ENCODE measurements around the gene ARHGAP42.

Gene ARHGAP42

DNA sequence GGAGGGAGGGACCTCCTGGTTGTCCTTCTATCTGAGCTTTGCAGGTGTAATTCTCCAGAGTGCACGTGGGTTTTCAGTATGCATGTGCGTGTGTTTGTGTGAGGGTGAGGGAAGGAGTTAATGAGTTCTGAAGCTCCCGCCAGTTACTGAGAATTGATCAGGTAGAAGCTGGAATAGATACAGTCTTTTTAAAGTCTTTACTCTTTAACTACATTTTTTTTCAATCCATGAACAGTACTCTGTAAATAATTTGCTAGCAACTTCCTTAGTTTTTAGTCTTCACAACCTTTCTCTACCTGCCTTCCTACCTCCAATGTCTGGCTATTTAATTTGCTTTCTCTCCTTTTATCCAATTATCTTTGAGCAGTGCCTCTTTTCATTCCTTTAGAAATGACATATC lies 25.5 kb downstream of the ARHGAP42 start:
- no peaks in the 10 kb centered on the region for H3K79me2 ChIP-seq (ENCODE audit: insufficient read depth, low read length)
- H2AFZ ChIP-seq (ENCODE audit: low read depth, low read length, severe bottlenecking) = no peak overlapping the region
- H3K36me3 ChIP-seq (ENCODE audit: low read length) = no peaks in the 10 kb centered on the region
- H4K20me1 ChIP-seq (ENCODE audit: low read depth, low read length) = no peaks in the 10 kb centered on the region
- no peaks in the 10 kb centered on the region for H3K27me3 ChIP-seq (ENCODE audit: low read length)
- H3F3A ChIP-seq (ENCODE audit: insufficient read depth) = no peaks in the 10 kb centered on the region
- H3K27ac ChIP-seq (ENCODE audit: low read depth, low read length) = no peak overlapping the region
- no peak for TF ChIP-seq EZH2phosphoT487 (conservative IDR thresholded peaks at IDR 0.05; ENCODE audit: low read length)
- TF ChIP-seq, protein P1, sequence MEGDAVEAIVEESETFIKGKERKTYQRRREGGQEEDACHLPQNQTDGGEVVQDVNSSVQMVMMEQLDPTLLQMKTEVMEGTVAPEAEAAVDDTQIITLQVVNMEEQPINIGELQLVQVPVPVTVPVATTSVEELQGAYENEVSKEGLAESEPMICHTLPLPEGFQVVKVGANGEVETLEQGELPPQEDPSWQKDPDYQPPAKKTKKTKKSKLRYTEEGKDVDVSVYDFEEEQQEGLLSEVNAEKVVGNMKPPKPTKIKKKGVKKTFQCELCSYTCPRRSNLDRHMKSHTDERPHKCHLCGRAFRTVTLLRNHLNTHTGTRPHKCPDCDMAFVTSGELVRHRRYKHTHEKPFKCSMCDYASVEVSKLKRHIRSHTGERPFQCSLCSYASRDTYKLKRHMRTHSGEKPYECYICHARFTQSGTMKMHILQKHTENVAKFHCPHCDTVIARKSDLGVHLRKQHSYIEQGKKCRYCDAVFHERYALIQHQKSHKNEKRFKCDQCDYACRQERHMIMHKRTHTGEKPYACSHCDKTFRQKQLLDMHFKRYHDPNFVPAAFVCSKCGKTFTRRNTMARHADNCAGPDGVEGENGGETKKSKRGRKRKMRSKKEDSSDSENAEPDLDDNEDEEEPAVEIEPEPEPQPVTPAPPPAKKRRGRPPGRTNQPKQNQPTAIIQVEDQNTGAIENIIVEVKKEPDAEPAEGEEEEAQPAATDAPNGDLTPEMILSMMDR (IDR thresholded peaks at IDR 0.05; ENCODE audit: insufficient read depth, low read length, poor library complexity, severe bottlenecking) = no peak
- H3K9ac ChIP-seq (ENCODE audit: low read length) = no peak overlapping the region
- H3K9me3 ChIP-seq (ENCODE audit: insufficient read depth, low read length) = no peaks in the 10 kb centered on the region
- H3K9me2 ChIP-seq (replicated peaks; ENCODE audit: insufficient read depth, low read length) = no peaks in the 10 kb centered on the region
- no peak overlapping the region for H3K4me2 ChIP-seq (ENCODE audit: low read depth, low read length, poor library complexity, severe bottlenecking)
- no peak overlapping the region for H3K4me3 ChIP-seq (ENCODE audit: insufficient read depth, low read length, poor library complexity, severe bottlenecking)

DNA sequence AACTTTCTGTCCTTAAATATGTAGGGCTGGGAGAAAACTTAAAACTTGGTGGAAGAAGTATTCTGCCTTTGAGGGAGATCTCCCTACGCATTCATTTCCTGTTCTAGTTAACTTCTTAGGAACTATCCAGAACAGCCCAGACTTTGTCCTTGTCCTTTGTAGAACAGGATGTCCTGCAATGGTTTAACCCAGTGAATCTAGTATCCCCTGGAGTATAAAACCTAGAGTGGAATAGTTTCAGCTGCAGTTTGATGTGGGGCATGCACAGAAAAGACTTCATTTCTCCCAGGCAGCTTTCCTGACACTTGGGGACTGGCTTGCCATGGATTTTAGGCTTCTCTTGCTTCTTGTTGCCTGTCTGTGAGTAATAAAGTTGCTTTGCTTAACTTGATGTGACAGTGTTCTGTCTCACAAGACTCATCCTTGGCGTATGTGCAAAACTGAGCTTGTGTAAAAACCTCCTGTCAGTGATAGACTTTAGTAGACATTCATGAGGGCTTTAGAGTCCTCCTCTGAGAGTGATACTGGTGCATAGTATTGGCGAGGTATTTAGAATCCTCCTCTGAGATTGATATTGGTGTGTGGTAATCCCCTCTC lies 28.2 kb downstream of the ARHGAP42 start:
- TF ChIP-seq EZH2phosphoT487 (conservative IDR thresholded peaks at IDR 0.05; ENCODE audit: low read length) = no peak
- TF ChIP-seq, protein P1 (IDR thresholded peaks at IDR 0.05; ENCODE audit: insufficient read depth, low read length, poor library complexity, severe bottlenecking) = no peak
- H3K9me2 ChIP-seq (replicated peaks; ENCODE audit: insufficient read depth, low read length) = no peaks in the 10 kb centered on the region
- no peak overlapping the region for H2AFZ ChIP-seq (ENCODE audit: low read depth, low read length, severe bottlenecking)
- H3K4me3 ChIP-seq (ENCODE audit: insufficient read depth, low read length, poor library complexity, severe bottlenecking) = no peak overlapping the region
- no peaks in the 10 kb centered on the region for H4K20me1 ChIP-seq (ENCODE audit: low read depth, low read length)
- no peak overlapping the region for H3K4me2 ChIP-seq (ENCODE audit: low read depth, low read length, poor library complexity, severe bottlenecking)
- no peaks in the 10 kb centered on the region for H3K79me2 ChIP-seq (ENCODE audit: insufficient read depth, low read length)
- H3F3A ChIP-seq (ENCODE audit: insufficient read depth) = no peaks in the 10 kb centered on the region
- peaks cover 4% of the 10 kb centered on the region; the same call in 1 of the 2 replicates for H3K27me3 ChIP-seq (ENCODE audit: low read length)
- H3K9ac ChIP-seq (ENCODE audit: low read length) = no peak overlapping the region
- H3K9me3 ChIP-seq (ENCODE audit: insufficient read depth, low read length) = no peaks in the 10 kb centered on the region
- no peaks in the 10 kb centered on the region for H3K36me3 ChIP-seq (ENCODE audit: low read length)
- no peak overlapping the region for H3K27ac ChIP-seq (ENCODE audit: low read depth, low read length)

GRCh38 chr11:100716838-100717237 lies 29.8 kb downstream of the ARHGAP42 start:
- Histone ChIP-seq H4K20me1 (ENCODE audit: low read depth, low read length) (no peaks in the 10 kb centered on the region), H3K36me3 (ENCODE audit: low read length) (no peaks in the 10 kb centered on the region), H3F3A (ENCODE audit: insufficient read depth) (no peaks in the 10 kb centered on the region), H3K9ac (ENCODE audit: low read length) (no peak overlapping the region), H3K4me2 (ENCODE audit: low read depth, low read length, poor library complexity, severe bottlenecking) (no peak overlapping the region), H3K27me3 (ENCODE audit: low read length) (peaks cover 4% of the 10 kb centered on the region; the same call in 1 of the 2 replicates), H3K79me2 (ENCODE audit: insufficient read depth, low read length) (no peaks in the 10 kb centered on the region), H3K4me3 (ENCODE audit: insufficient read depth, low read length, poor library complexity, severe bottlenecking) (no peak overlapping the region), H3K9me3 (ENCODE audit: insufficient read depth, low read length) (no peaks in the 10 kb centered on the region), H2AFZ (ENCODE audit: low read depth, low read length, severe bottlenecking) (no peak overlapping the region), H3K27ac (ENCODE audit: low read depth, low read length) (no peak overlapping the region), H3K9me2 (replicated peaks; ENCODE audit: insufficient read depth, low read length) (no peaks in the 10 kb centered on the region)
- no peak for TF ChIP-seq EZH2phosphoT487 (conservative IDR thresholded peaks at IDR 0.05; ENCODE audit: low read length)
- TF ChIP-seq, protein P1 (IDR thresholded peaks at IDR 0.05; ENCODE audit: insufficient read depth, low read length, poor library complexity, severe bottlenecking) = no peak

All from SU-DHL-6 (cell line).